ENCODE results near the gene ZBTB17.
A peak's percentile ranks its signal among the peaks of the same experiment; 100 is the strongest.

The ZBTB17 gene

GRCh38 chr1:16009678-16010077 lies 33.8 kb upstream of the ZBTB17 start:
- Histone ChIP-seq H2AFZ (ENCODE audit: low read depth, low read length) (no peak overlapping the region), H4K20me1 (ENCODE audit: insufficient read depth, low read length) (0 out of 2 replicates have a peak, but pooled peaks cover 3% of the 10 kb centered on the region), H3K4me1 (ENCODE audit: insufficient read depth, low read length) (no peaks in the 10 kb centered on the region), H3K9me3 (ENCODE audit: insufficient read depth, low read length, severe bottlenecking) (no peaks in the 10 kb centered on the region), H3K36me3 (ENCODE audit: insufficient read depth, low read length) (no peaks in the 10 kb centered on the region), H3K4me2 (ENCODE audit: insufficient read depth, low read length) (no peak overlapping the region), H3K79me2 (ENCODE audit: insufficient read depth, low read length) (no peaks in the 10 kb centered on the region), H3K4me3 (ENCODE audit: low read depth in 1 of 2, low read length in 2 of 2) (no peak overlapping the region), H3K9ac (ENCODE audit: low read depth, low read length) (no peak overlapping the region), H3K27me3 (ENCODE audit: insufficient read depth, low read length, poor library complexity) (no peaks in the 10 kb centered on the region), H3K27ac (ENCODE audit: low read length) (no peak overlapping the region)
- no peak for DNase-seq
- ATAC-seq (ENCODE audit: insufficient read depth, low read depth), result no peak
- TF ChIP-seq CTCF (IDR thresholded peaks at IDR 0.05; ENCODE audit: borderline replicate concordance, extremely low read depth, low read length, poor library complexity, severe bottlenecking) (no peak), EZH2 (IDR thresholded peaks at IDR 0.05; ENCODE audit: borderline replicate concordance, low read depth, low read length, severe bottlenecking) (no peak)

- H4K20me1 ChIP-seq (ENCODE audit: insufficient read depth, low read length), result 0 out of 2 replicates have a peak, but pooled peaks cover 3% of the 10 kb centered on the region
- DNase-seq (peak; percentile 70), ATAC-seq (ENCODE audit: insufficient read depth, low read depth) (peak; percentile 86)
- no peaks in the 10 kb centered on the region for H3K79me2 ChIP-seq (ENCODE audit: insufficient read depth, low read length)
- no peaks in the 10 kb centered on the region for H3K9me3 ChIP-seq (ENCODE audit: insufficient read depth, low read length, severe bottlenecking)
- H3K36me3 ChIP-seq (ENCODE audit: insufficient read depth, low read length), result no peaks in the 10 kb centered on the region
- no peak overlapping the region for H2AFZ ChIP-seq (ENCODE audit: low read depth, low read length)
- no peaks in the 10 kb centered on the region for H3K27me3 ChIP-seq (ENCODE audit: insufficient read depth, low read length, poor library complexity)
- no peaks in the 10 kb centered on the region for H3K4me1 ChIP-seq (ENCODE audit: insufficient read depth, low read length)
- no peak overlapping the region for H3K4me2 ChIP-seq (ENCODE audit: insufficient read depth, low read length)
- TF ChIP-seq CTCF (IDR thresholded peaks at IDR 0.05; ENCODE audit: borderline replicate concordance, extremely low read depth, low read length, poor library complexity, severe bottlenecking) (peak; percentile 99), EZH2 (IDR thresholded peaks at IDR 0.05; ENCODE audit: borderline replicate concordance, low read depth, low read length, severe bottlenecking) (no peak)
- no peak overlapping the region for H3K9ac ChIP-seq (ENCODE audit: low read depth, low read length)
- no peak overlapping the region for H3K27ac ChIP-seq (ENCODE audit: low read length)
- no peak overlapping the region for H3K4me3 ChIP-seq (ENCODE audit: low read depth in 1 of 2, low read length in 2 of 2)
Measured at GRCh38 chr1:16009030-16009460, 33.1 kb upstream of the ZBTB17 start.

- no peak for DNase-seq
- H3K4me1 ChIP-seq (ENCODE audit: insufficient read depth, low read length), result no peaks in the 10 kb centered on the region
Measured at GRCh38 chr1:16007671-16008341, 31.9 kb upstream of the ZBTB17 start.

More at GRCh38 chr1:16007671-16008341, 31.9 kb upstream of the ZBTB17 start:
- Histone ChIP-seq H3K36me3 (ENCODE audit: insufficient read depth, low read length) (no peaks in the 10 kb centered on the region), H3K9ac (ENCODE audit: low read depth, low read length) (no peak overlapping the region), H3K27me3 (ENCODE audit: insufficient read depth, low read length, poor library complexity) (no peaks in the 10 kb centered on the region), H3K4me3 (ENCODE audit: low read depth in 1 of 2, low read length in 2 of 2) (no peak overlapping the region), H4K20me1 (ENCODE audit: insufficient read depth, low read length) (0 out of 2 replicates have a peak, but pooled peaks cover 3% of the 10 kb centered on the region), H3K79me2 (ENCODE audit: insufficient read depth, low read length) (no peaks in the 10 kb centered on the region), H3K9me3 (ENCODE audit: insufficient read depth, low read length, severe bottlenecking) (no peaks in the 10 kb centered on the region), H3K27ac (ENCODE audit: low read length) (no peak overlapping the region), H3K4me2 (ENCODE audit: insufficient read depth, low read length) (no peak overlapping the region), H2AFZ (ENCODE audit: low read depth, low read length) (no peak overlapping the region)
- TF ChIP-seq CTCF (IDR thresholded peaks at IDR 0.05; ENCODE audit: borderline replicate concordance, extremely low read depth, low read length, poor library complexity, severe bottlenecking) (no peak), EZH2 (IDR thresholded peaks at IDR 0.05; ENCODE audit: borderline replicate concordance, low read depth, low read length, severe bottlenecking) (no peak)
- no peak for ATAC-seq (ENCODE audit: insufficient read depth, low read depth)
